GM12872 (cell line): Measurements from ENCODE around the gene NPY5R.

Experiments used
- TF ChIP-seq, protein P1 (sequence below): IDR thresholded peaks from 3 replicates; pipeline ENCODE4 v1.5.1; 2011; ENCODE audit warnings: low read depth, mild to moderate bottlenecking, low read length, moderate library complexity; ENCODE audit not compliant: insufficient read depth

Gene NPY5R

DNA sequence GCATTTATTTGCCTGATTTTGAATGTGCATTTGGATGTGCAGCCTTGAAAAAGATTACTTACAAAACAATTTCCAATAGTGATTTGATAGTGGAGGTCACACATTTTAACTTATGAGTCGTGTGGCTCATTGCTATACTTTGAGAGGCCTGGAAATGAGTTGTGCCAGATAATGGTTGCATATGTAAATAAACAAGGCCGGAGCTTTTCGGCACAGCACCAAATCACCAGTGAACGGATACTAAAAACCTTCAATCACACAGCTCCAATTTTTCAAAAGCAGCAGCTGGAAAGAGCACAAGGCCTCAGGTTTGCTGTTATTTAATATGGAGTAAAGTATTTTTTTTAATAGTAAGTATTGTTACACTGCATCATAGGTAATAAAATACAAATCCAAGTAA lies 57.2 kb downstream of the NPY5R start:
- TF ChIP-seq, protein P1, sequence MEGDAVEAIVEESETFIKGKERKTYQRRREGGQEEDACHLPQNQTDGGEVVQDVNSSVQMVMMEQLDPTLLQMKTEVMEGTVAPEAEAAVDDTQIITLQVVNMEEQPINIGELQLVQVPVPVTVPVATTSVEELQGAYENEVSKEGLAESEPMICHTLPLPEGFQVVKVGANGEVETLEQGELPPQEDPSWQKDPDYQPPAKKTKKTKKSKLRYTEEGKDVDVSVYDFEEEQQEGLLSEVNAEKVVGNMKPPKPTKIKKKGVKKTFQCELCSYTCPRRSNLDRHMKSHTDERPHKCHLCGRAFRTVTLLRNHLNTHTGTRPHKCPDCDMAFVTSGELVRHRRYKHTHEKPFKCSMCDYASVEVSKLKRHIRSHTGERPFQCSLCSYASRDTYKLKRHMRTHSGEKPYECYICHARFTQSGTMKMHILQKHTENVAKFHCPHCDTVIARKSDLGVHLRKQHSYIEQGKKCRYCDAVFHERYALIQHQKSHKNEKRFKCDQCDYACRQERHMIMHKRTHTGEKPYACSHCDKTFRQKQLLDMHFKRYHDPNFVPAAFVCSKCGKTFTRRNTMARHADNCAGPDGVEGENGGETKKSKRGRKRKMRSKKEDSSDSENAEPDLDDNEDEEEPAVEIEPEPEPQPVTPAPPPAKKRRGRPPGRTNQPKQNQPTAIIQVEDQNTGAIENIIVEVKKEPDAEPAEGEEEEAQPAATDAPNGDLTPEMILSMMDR: no peak
